Upper lobe of left lung (tissue), 6 donors: ENCODE results near the gene HOOK2. TPM values are rescaled to one million over a fixed set of nuclear protein-coding genes. Genes with fewer than 3 reads are reported as not detected.

Source experiments
- ATAC-seq, 2 donors: fragments of 200-7000 bp; cut with Tn5 transposase; one replicate each; pipeline ENCODE4 v1.9.1; 2022; ENCODE audit warnings: mild to moderate bottlenecking in 2 of 2, moderate library complexity in 2 of 2; ENCODE audit not compliant: low FRiP score in 2 of 2
- DNase-seq, 2 donors: peaks; one replicate each; pipeline ENCODE4 v3.0.0-alpha.2; 2019 to 2020
- H3K27ac ChIP-seq, 4 donors: fragments of 200-600 bp; sonication (generic); one replicate each; pipeline ENCODE4 v1.5.1; 2016 to 2019
- H3K27me3 ChIP-seq, 4 donors: fragments of 200-600 bp; sonication (generic); one replicate each; pipeline ENCODE4 v1.5.1; 2017 to 2019
- H3K36me3 ChIP-seq, 4 donors: fragments of 200-600 bp; sonication (generic); one replicate each; pipeline ENCODE4 v1.5.1; 2016 to 2019
- H3K4me1 ChIP-seq, 4 donors: fragments of 200-600 bp; sonication (generic); one replicate each; pipeline ENCODE4 v1.5.1; 2018 to 2019
- H3K4me3 ChIP-seq, 4 donors: fragments of 200-600 bp; sonication (generic); one replicate each; pipeline ENCODE4 v1.5.1; 2017 to 2019; ENCODE audit warnings: mild to moderate bottlenecking in 2 of 4, moderate library complexity in 1 of 4
- H3K9me3 ChIP-seq, 4 donors: fragments of 200-600 bp; sonication (generic); one replicate each; pipeline ENCODE4 v1.5.1; 2018 to 2019
- CTCF ChIP-seq, 6 experiments: fragments of 450-650 bp in 4 of 6; fragments of 200-600 bp in 2 of 6; sonication (generic) in 2 of 6; IDR thresholded peaks; one replicate each; pipeline ENCODE4 v1.5.1; 2016 to 2019; ENCODE audit warnings: antibody characterized with exemption in 6 of 6
- EP300 ChIP-seq, 4 donors: sonication (generic); formaldehyde crosslinking; IDR thresholded peaks; one replicate each; pipeline ENCODE4 v1.5.1; 2017; ENCODE audit warnings: antibody characterized with exemption in 4 of 4, control low read depth in 2 of 4
- POLR2A ChIP-seq, 4 donors: fragments of 450-650 bp; IDR thresholded peaks; one replicate each; pipeline ENCODE4 v1.5.1; 2016 to 2017; ENCODE audit warnings: antibody characterized with exemption in 4 of 4, mild to moderate bottlenecking in 2 of 4
- POLR2AphosphoS5 ChIP-seq, 2 donors: sonication (generic); formaldehyde crosslinking; IDR thresholded peaks; one replicate each; pipeline ENCODE4 v1.5.1; 2017; ENCODE audit warnings: antibody characterized with exemption in 2 of 2
- whole genome bisulfite sequencing, 2 donors: methylation state at CpG; one replicate each; pipeline ENCODE4 v1.1.5; 2017 to 2018; 5-methylcytosine and 5-hydroxymethylcytosine counted together
- total RNA-seq, 6 donors: library from RNA; depleted of rRNA in 4 of 6; stranded (reverse); fragments of >200 nt in 4 of 6; gene quantifications; one replicate each; pipeline versions ENCODE4 v1.1.0 to v1.2.1, GENCODE V29; 2016 to 2021
- donor health status: DM: no; HTN: no; CAD: no; lungs with moderate emphysema.
- donor health status: DM: no; HTN: yes; CAD: no; lungs with severe emphysema.

The HOOK2 gene
- total RNA-seq, 6 donors from 2014 or later, result 48.9 to 367 (median 79.6) TPM

GRCh38 chr19:12764698-12765097 lies 10.7 kb downstream of the HOOK2 start:
- no peaks in the 10 kb centered on the region for H3K9me3 ChIP-seq
- no peak overlapping the region for H3K27ac ChIP-seq
- H3K36me3 ChIP-seq, result peaks cover 4 to 27% (median 13%) of the 10 kb centered on the region in 4 donors
- no peak overlapping the region for H3K4me3 ChIP-seq
- DNase-seq (no peak), ATAC-seq (no peak)
- TF ChIP-seq POLR2AphosphoS5 (IDR thresholded peaks at IDR 0.05), result no peak
- no peak for TF ChIP-seq CTCF (IDR thresholded peaks at IDR 0.05)
- no peak for TF ChIP-seq EP300 (IDR thresholded peaks at IDR 0.05)
- no peak for TF ChIP-seq POLR2A (IDR thresholded peaks at IDR 0.05)
- 92 to 94% methylated on average over 15 to 16 of the region's 16 CpGs for WGBS, 2 donors
- no peaks in the 10 kb centered on the region for H3K27me3 ChIP-seq
- H3K4me1 ChIP-seq, result peaks cover 0 to 13% (median under 1%) of the 10 kb centered on the region in 4 donors

- Histone ChIP-seq H3K27ac (no peak overlapping the region), H3K4me1 (peaks cover 0 to 12% (median under 1%) of the 10 kb centered on the region in 4 donors), H3K36me3 (peaks cover 4 to 23% (median 13%) of the 10 kb centered on the region in 4 donors), H3K4me3 (no peak overlapping the region), H3K9me3 (no peaks in the 10 kb centered on the region), H3K27me3 (no peaks in the 10 kb centered on the region)
- WGBS, 2 donors, result 85 to 95% methylated on average over 11 of the region's 11 CpGs
- no peak for TF ChIP-seq EP300 (IDR thresholded peaks at IDR 0.05)
- no peak for TF ChIP-seq CTCF (IDR thresholded peaks at IDR 0.05)
- TF ChIP-seq POLR2AphosphoS5 (IDR thresholded peaks at IDR 0.05), result no peak
- no peak for TF ChIP-seq POLR2A (IDR thresholded peaks at IDR 0.05)
- DNase-seq, result peak in 1 of 2 donors; percentile 65
- ATAC-seq, result no peak
Observed at GRCh38 chr19:12763100-12763499, 12.3 kb downstream of the HOOK2 start.

DNA sequence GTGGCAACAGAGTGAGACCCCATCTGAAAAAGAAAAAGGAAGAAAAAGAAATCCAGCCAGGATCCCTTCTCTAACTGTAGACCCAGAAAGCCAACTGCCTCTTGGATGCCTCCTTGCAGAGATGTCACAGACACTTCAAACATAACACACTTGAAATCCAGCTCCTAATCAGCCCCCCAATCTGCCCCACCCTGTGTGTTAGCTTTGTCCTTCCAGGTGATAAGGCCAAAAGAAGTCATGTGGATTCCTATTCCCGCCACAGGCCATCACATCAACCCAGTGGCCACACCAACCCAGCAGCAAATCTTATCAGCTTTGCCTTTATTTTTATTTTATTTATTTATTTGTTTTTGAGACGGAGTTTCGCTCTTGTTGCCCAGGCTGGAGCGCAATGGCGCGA lies 15.7 kb downstream of the HOOK2 start:
- Histone ChIP-seq H3K36me3 (peaks cover 0 to 21% (median 9%) of the 10 kb centered on the region in 4 donors), H3K27me3 (no peaks in the 10 kb centered on the region), H3K4me3 (no peak overlapping the region), H3K27ac (no peak overlapping the region), H3K4me1 (peaks cover 11 to 13% (median 12%) of the 10 kb centered on the region in 4 donors), H3K9me3 (no peaks in the 10 kb centered on the region)
- WGBS, 2 donors, result 91 to 98% methylated on average over 6 of the region's 6 CpGs
- DNase-seq (no peak), ATAC-seq (no peak)
- TF ChIP-seq POLR2A (IDR thresholded peaks at IDR 0.05), result no peak

DNA sequence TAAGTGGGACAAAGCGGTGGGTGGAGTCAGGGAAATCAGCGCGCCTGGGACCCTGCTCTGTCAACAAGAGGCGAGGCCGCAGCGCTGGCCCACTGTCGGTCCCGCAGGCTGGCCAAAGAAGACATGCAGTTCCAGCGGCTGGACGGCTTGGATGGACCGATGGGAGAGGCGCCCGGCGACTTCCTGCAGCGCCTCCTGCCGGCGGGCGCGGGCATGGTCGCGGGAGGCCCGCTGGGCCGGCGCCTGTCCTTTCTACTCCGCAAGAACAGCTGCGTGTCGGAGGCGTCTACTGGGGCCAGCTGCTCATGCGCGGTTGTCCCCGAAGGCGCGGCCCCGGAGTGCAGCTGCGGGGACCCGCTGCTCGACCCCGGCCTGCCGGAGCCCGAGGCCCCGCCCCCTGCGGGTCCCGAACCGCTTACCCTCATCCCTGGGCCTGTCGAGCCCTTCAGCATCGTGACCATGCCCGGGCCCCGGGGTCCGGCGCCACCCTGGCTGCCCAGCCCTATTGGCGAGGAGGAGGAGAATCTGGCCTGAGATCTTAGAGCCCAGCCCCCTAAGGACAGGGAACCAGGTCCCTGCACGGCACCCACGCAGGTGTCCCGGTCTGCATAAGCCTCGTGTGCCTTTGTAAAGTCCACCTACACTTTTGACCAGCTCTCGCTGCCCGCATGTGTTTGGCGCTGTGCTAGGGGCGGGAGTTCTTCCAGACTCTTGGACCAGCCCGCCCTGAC lies 17.6 kb downstream of the HOOK2 start:
- Histone ChIP-seq H3K27me3 (no peaks in the 10 kb centered on the region), H3K9me3 (no peaks in the 10 kb centered on the region), H3K4me1 (peaks cover 11 to 13% (median 12%) of the 10 kb centered on the region in 4 donors), H3K4me3 (peak overlapping the region; percentile 1 to 36 (median 33)), H3K36me3 (peaks cover 0 to 6% (median 2%) of the 10 kb centered on the region in 4 donors), H3K27ac (peak overlapping the region in 1 of 4 donors; percentile 42)
- 1 to 8% methylated on average over 12 to 38 of the region's 60 CpGs for WGBS, 2 donors
- TF ChIP-seq POLR2AphosphoS5 (IDR thresholded peaks at IDR 0.05) (no peak), POLR2A (IDR thresholded peaks at IDR 0.05) (no peak), CTCF (IDR thresholded peaks at IDR 0.05) (peak; percentile 92 to 97 (median 96))
- ATAC-seq (peak; percentile 76 to 93), DNase-seq (peak; percentile 77 to 95)

DNA sequence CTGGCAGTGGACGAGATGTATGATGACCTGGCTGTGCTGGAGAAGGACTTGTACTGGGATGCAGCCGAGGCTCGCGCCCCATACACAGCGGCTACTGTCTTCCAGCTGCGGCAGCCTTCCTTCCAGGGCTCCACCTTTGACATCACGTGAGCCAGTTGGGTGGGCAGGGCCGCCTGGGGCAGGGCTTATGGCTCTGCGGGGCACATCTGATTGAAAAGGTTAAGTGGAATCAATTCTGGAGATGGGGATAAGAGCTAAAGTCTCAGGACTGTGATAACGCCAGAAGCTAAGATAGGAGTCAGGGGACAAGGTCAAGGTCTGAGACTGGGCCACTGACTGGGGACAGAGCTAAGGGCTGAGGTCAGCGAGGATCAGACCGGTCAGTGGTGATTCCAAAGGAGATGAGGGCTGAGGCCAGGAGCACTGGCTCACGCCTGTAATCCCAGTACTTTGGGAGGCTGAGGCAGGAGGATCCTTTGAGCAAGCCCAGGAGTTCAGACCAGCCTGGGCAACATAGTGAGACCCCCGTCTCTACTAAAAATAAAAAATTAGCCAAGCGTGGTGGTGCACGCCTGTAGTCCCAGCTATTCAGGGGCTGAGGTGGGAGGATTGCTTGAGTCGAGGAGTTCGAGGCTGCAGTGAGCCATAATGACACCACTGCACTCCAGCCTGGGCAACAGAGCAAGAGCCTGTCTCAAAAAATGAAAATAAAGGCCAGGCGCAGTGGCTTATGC lies 19.0 kb downstream of the HOOK2 start:
- H3K9me3 ChIP-seq, result no peaks in the 10 kb centered on the region
- ATAC-seq (no peak), DNase-seq (peak in 1 of 2 donors; percentile 64)
- no peaks in the 10 kb centered on the region for H3K27me3 ChIP-seq
- TF ChIP-seq EP300 (IDR thresholded peaks at IDR 0.05) (no peak), POLR2AphosphoS5 (IDR thresholded peaks at IDR 0.05) (no peak), POLR2A (IDR thresholded peaks at IDR 0.05) (no peak), CTCF (IDR thresholded peaks at IDR 0.05) (no peak)
- no peaks in the 10 kb centered on the region for H3K36me3 ChIP-seq
- H3K27ac ChIP-seq, result no peak overlapping the region
- H3K4me3 ChIP-seq, result no peak overlapping the region
- WGBS, 2 donors, result 83 to 89% methylated on average over 18 to 19 of the region's 19 CpGs
- peaks cover 11 to 13% (median 12%) of the 10 kb centered on the region in 4 donors for H3K4me1 ChIP-seq
